Common myeloid progenitor, CD34-positive (primary cell): Measurements from ENCODE around the gene MRPL1.

Source experiments
- CTCF ChIA-PET: fragments of 350-600 bp; sonication (Branson Sonifier 250); formaldehyde crosslinking; loops from one replicate; lab custom pipeline; 2021; ENCODE audit warnings: antibody characterized with exemption; lab: Charles Lee
- POLR2A ChIA-PET: fragments of 350-600 bp; sonication (Branson Sonifier 250); formaldehyde crosslinking; loops from one replicate; lab custom pipeline; 2021; ENCODE audit warnings: antibody characterized with exemption; lab: Charles Lee
- DNase-seq, 3 donors: peaks; one replicate each; pipeline versions ENCODE4 v3.0.0 to v3.0.0-alpha.2; 2013
- H3K27ac ChIP-seq, 2 experiments: 1 replicate in 1 of 2; 2 replicates in 1 of 2; pipeline ENCODE4 v1.7.0; 2013; ENCODE audit warnings: inconsistent platforms in 2 of 2, low read length in 2 of 2, mild to moderate bottlenecking in 2 of 2, low read depth in 1 of 2, moderate library complexity in 1 of 2; ENCODE audit not compliant: severe bottlenecking in 2 of 2, insufficient read depth in 1 of 2, poor library complexity in 1 of 2
- H3K27me3 ChIP-seq, 5 experiments: replicated peaks in 2 of 5; 1 replicate in 3 of 5; 2 replicates in 2 of 5; pipeline versions ENCODE4 v1.6.1 to v1.7.0; 2013; ENCODE audit warnings: low read length in 4 of 5, mild to moderate bottlenecking in 2 of 5, moderate library complexity in 2 of 5, inconsistent platforms in 1 of 5; ENCODE audit not compliant: insufficient read depth in 5 of 5, control insufficient read depth in 4 of 5
- H3K36me3 ChIP-seq, 4 experiments: 1 replicate in 2 of 4; 2 replicates in 2 of 4; pipeline versions ENCODE4 v1.6.1 to v1.7.0; 2013; ENCODE audit warnings: low read length in 3 of 4, control low read depth in 1 of 4, mild to moderate bottlenecking in 1 of 4; ENCODE audit not compliant: control insufficient read depth in 4 of 4, insufficient read depth in 4 of 4
- H3K4me1 ChIP-seq, 4 experiments: 1 replicate in 3 of 4; 2 replicates in 1 of 4; pipeline versions ENCODE4 v1.6.1 to v1.7.1; 2013; ENCODE audit warnings: low read length in 3 of 4, mild to moderate bottlenecking in 3 of 4, control low read depth in 1 of 4, inconsistent platforms in 1 of 4, moderate library complexity in 1 of 4; ENCODE audit not compliant: control insufficient read depth in 4 of 4, insufficient read depth in 4 of 4; ENCODE audit errors: control extremely low read depth in 1 of 4
- H3K4me3 ChIP-seq, 7 experiments: 1 replicate in 4 of 7; 2 replicates in 3 of 7; pipeline versions ENCODE4 v1.5.1 to v1.7.0; 2013; ENCODE audit warnings: mild to moderate bottlenecking in 7 of 7, low read length in 6 of 7, moderate library complexity in 6 of 7, inconsistent platforms in 2 of 7, low read depth in 2 of 7, control low read depth in 1 of 7; ENCODE audit not compliant: insufficient read depth in 4 of 7, control insufficient read depth in 1 of 7; ENCODE audit errors: extremely low read depth in 1 of 7
- H3K9me3 ChIP-seq, 5 experiments: 1 replicate in 4 of 5; 2 replicates in 1 of 5; pipeline versions ENCODE4 v1.6.1 to v1.7.1; 2013; ENCODE audit warnings: low read length in 4 of 5, mild to moderate bottlenecking in 2 of 5, inconsistent platforms in 1 of 5, low read depth in 1 of 5, moderate library complexity in 1 of 5; ENCODE audit not compliant: control insufficient read depth in 4 of 5, insufficient read depth in 2 of 5; ENCODE audit errors: control extremely low read depth in 1 of 5
- WGBS: methylation state at CpG from one replicate; pipeline ENCODE4 v1.1.5; 2013; ENCODE audit not compliant: insufficient coverage; 5-methylcytosine and 5-hydroxymethylcytosine counted together

Gene MRPL1

DNA sequence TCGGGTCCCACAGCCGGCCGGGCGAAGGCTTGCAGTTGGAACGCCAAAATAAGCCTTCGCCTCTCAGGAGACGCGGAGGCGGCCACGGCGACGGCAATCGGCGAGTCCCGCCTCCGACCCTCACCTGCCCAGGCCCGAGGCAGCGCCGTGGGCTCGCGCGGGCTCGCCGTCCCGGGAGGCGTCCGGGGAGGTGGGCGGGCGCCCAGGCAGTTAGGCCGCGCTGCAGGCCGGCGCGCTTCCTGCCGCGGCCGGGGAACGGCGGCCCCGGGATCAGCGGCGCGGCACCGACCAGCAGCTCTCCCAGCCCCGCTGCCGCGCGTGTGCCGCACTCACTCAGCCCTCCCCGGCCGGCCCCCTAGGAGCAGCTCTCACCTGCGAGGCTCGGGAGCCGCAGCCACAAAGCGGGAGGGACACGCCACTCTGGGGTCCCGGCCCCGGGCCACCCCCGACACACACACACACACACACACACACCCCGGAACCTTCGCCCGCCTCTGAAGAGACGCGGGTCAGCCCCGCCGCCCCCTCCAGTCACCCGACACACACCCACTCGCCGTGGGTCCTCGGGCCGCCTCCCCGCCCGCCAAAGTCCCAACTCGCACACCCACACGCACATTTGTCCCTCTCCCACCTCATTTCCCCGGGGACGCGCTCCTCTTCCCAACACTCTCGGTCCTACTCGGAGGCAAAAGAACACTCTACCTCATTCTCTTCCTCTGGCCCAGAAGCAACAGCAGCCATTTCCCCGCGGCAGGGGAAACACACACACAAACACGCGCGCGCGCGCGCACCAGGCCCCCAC, 43.8 kb upstream of the MRPL1 start, which contains the start of gene CNOT6L:
Gene CNOT6L (minus strand): TSS at position 767 of the 802 bp plus-strand sequence. CDS start 60 bp downstream, at position 707.
- peak within 1 kb of the TSS; percentile 95 to 97 for H3K27ac ChIP-seq
- peaks cover 0 to 2% (median 0%) of the 10 kb centered on the region in 4 experiments for H3K36me3 ChIP-seq
- DNase-seq, result peak; percentile 82 to 94 (median 86)
- H3K4me3 ChIP-seq, result peak within 1 kb of the TSS; percentile 90 to 99 (median 93)
- ChIA-PET CTCF (interaction anchor here (0.9 to 3.1 kb wide), 7 partner anchors 11 to 86 kb away, joined by 3 to 28 read pairs (median 6); partner anchors contain the start of gene MRPL1), POLR2A (interaction anchor here (1.0 to 2.2 kb wide), 4 partner anchors 31 to 43 kb away, joined by 3 to 8 read pairs (median 6); partner anchors contain the start of gene MRPL1)
- 0% methylated on average over 61 of the region's 89 CpGs for WGBS
- no peaks in the 10 kb centered on the region for H3K27me3 ChIP-seq
- H3K4me1 ChIP-seq, result peaks cover 21 to 55% (median 34%) of the 10 kb centered on the region in 4 experiments
- H3K9me3 ChIP-seq, result peaks cover 0 to under 1% (median 0%) of the 10 kb centered on the region in 5 experiments

DNA sequence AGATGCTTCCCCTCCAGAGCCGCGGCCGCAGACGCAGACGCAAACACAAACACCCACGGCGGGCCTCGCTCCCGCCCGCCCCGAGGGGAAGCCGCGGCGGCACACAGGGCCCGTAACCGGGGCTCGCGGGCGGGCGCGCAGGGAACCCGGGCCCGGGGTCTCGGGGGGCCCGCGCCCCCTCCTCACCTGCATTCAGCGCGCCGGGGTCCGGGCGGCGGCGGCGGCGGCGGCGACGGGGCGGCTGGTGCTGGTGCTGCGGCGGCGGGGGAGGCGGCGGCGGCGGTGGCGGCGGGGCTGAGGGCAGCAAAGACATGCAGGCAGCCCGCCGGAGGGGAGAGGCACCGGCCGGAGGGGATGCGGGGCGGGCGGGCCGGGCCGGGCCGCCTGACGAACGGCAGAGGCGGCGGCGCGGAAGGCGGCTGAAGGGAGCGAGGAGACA, 43.2 kb upstream of the MRPL1 start:
- Histone ChIP-seq H3K9me3 (no peaks in the 10 kb centered on the region), H3K27me3 (no peaks in the 10 kb centered on the region), H3K4me3 (peak overlapping the region; percentile 90 to 99 (median 93)), H3K36me3 (peaks cover 0 to under 1% (median 0%) of the 10 kb centered on the region in 4 experiments), H3K27ac (peak overlapping the region; percentile 95 to 97), H3K4me1 (peaks cover 21 to 55% (median 34%) of the 10 kb centered on the region in 4 experiments)
- WGBS, result 0% methylated on average over 22 of the region's 66 CpGs
- CTCF ChIA-PET, result interaction anchor here (1.6 to 3.1 kb wide), 5 partner anchors 37 to 43 kb away, joined by 3 to 28 read pairs (median 7); partner anchors contain the start of gene MRPL1
- DNase-seq, result peak in 1 of 3 donors; percentile 96
- POLR2A ChIA-PET, result interaction anchor here (0.8 to 2.3 kb wide), 7 partner anchors 32 to 84 kb away, joined by 3 to 27 read pairs (median 3); partner anchors contain the start of gene MRPL1

DNA sequence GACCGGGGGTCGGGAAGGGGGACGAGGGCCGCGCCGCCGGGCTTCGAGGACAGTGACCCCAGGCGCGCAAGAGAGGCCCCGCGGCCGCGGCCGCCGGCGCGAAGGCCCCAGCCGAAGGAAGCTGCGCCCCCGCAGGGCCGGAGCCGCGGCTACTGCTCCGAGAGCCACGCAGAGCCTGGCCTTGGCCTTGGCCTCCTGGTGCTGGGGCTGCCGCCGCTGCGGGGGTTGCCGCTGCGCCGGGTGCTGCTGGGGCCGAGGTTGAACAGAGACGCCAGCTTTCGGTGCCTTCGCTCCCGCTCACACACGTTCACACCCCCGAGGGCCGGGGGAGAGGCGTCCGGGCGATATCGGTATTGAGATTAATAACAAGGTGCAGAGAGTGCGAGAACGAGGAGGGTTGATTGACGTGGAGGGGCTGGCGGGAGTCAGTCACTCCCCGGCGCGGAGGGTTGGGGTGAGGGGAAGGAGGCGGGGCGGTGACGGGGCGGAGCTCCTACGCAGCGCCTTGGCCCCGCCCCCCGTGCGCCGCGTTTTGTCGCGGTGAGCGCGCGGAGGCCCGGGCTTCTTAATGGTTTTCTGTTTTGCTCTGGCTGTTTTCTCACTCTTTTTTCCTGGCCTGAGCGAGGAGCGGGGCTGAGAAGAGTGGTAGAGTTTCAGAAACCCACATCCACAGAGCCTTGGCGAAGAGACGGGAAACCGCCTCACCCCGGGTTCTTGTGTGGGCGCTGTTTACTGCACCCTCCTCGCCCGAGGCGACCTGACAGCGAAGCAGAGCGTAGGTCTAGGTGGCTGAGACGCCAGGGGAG, 42.6 kb upstream of the MRPL1 start:
- under 1% methylated on average over 69 of the region's 81 CpGs for WGBS
- peak; percentile 87 to 94 (median 94) for DNase-seq
- Histone ChIP-seq H3K36me3 (no peaks in the 10 kb centered on the region), H3K27me3 (no peaks in the 10 kb centered on the region), H3K4me3 (peak overlapping the region; percentile 90 to 99 (median 93)), H3K4me1 (peaks cover 21 to 53% (median 34%) of the 10 kb centered on the region in 4 experiments), H3K27ac (peak overlapping the region; percentile 95 to 97), H3K9me3 (no peaks in the 10 kb centered on the region)
- POLR2A ChIA-PET, result interaction anchor here (0.7 to 2.3 kb wide), 9 partner anchors 21 to 85 kb away, joined by 3 to 27 read pairs (median 3); partner anchors contain the start of gene MRPL1
- CTCF ChIA-PET, result interaction anchor here (0.9 to 2.2 kb wide), 5 partner anchors 31 to 42 kb away, joined by 3 to 21 read pairs (median 7); partner anchors contain the start of gene MRPL1

DNA sequence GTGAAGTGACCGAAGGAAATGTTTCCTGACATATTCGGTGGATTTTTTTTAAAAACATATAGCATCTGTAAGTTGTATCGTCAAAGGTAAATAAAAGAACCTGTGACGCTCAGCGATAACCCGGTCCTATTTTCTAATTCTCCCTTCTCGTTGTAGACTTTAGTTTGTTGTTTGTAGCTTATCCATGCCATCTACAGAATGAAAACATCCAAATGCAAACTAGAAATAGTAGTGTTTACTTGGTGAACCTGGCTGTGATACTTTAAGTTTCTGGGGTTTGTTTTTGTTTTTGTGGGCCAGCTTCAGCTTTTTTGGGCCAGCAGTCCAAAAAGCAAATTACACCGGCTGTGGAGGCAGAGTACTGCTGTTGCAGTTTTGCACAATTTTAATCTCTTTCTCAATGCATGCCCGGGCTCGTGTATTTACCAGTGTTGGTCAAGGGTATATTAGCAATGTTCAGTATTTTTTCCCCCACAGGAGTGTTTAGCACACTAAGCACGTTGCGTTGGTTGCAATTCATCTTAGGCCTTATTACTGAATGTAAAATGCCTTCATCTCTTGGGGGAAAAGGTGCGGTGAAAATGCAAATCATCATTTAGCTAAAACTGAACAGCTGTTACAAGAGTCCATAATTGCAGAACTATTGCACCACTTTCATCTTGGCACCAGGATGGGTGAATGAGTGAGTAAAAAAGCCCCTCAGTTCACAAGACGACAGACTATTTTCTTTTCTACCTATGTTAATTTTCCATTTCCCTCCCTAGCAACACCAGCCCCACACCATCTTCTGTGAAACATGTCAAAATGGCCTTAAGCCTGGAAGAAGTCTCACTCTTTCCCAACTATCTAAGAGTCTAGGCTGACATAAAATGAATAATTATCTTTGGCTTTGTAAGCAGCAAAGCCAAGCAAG, 41.7 kb upstream of the MRPL1 start:
- Histone ChIP-seq H3K4me3 (peak overlapping the region; percentile 90 to 99 (median 93)), H3K4me1 (peaks cover 21 to 45% (median 27%) of the 10 kb centered on the region in 4 experiments), H3K27ac (peak overlapping the region; percentile 95 to 97), H3K27me3 (no peaks in the 10 kb centered on the region), H3K36me3 (no peaks in the 10 kb centered on the region), H3K9me3 (no peaks in the 10 kb centered on the region)
- ChIA-PET POLR2A (interaction anchor here (0.6 to 2.3 kb wide), 7 partner anchors 21 to 85 kb away, joined by 3 to 27 read pairs (median 4); partner anchors contain the start of gene MRPL1), CTCF (interaction anchor here (0.9 to 2.2 kb wide), 5 partner anchors 30 to 41 kb away, joined by 3 to 21 read pairs (median 7); partner anchors contain the start of gene MRPL1)
- WGBS, result 5% methylated on average over 5 of the region's 14 CpGs
- DNase-seq, result peak in 2 of 3 donors; percentile 83 to 84

DNA sequence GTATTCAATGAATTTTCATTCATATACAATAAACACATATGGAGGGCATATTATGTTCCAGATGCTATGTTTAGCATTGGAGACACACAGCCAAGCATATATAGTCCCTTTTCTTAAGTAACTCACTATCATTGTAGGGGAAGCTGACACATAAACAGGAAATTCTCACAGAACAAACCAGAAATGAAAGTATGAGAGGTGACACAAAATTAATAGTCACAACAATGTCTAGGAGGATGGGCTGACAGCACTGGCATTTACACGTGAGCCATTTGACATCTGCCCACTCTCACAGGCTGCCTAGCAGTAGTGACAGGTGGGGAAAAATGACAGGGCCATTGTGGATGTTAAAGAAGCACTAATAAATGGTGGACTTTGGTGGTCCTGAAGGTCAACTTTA, 40.9 kb upstream of the MRPL1 start:
- ChIA-PET CTCF (interaction anchor here (2.2 kb wide), 2 partner anchors 37 to 41 kb away, joined by 7 to 21 read pairs; partner anchors contain the start of gene MRPL1), POLR2A (interaction anchor here (2.3 kb wide), 1 partner anchor 31 kb away, joined by 14 read pairs; no protein-coding TSS in a partner anchor)
- H3K36me3 ChIP-seq, result no peaks in the 10 kb centered on the region
- peak in 2 of 3 donors; percentile 62 to 76 for DNase-seq
- H3K27ac ChIP-seq, result peak overlapping the region in 1 of 2 experiments; percentile 97
- 17% methylated on average over 1 of the region's 1 CpG for WGBS
- peak overlapping the region in 2 of 7 experiments; percentile 45 to 96 for H3K4me3 ChIP-seq
- H3K4me1 ChIP-seq, result peaks cover 21 to 38% (median 27%) of the 10 kb centered on the region in 4 experiments
- H3K9me3 ChIP-seq, result no peaks in the 10 kb centered on the region
- no peaks in the 10 kb centered on the region for H3K27me3 ChIP-seq
